ENCODE measurements around the gene LDHAL6B. TPM values are rescaled to one million over a fixed set of nuclear protein-coding genes. Genes with fewer than 3 reads are reported as not detected.

LDHAL6B gene
- total RNA-seq, 1 donor from 2014 or later: not detected

DNA sequence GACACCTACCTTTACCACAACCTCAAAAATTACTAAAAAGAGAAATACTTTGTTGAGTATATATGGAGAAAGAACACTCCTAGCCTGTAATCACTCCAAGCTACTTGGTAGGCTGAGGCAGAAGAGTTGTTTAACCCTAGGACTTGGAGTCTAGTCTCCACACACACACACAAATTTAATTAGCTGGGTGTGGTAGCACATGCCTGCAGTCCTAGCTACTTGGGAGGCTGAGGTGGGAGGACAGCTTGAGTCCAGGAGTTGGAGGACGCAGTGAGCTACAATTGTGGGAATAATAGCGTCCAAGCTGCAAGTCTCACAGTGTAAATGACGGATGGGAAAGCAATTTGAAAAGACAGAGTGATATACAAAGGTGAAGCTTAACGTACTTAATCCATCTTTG is 50.5 kb downstream of the LDHAL6B start:
- no peaks in the 10 kb centered on the region for H3K27me3 Mint-ChIP-seq (ENCODE audit: low read depth)
- TF ChIP-seq, protein P1, sequence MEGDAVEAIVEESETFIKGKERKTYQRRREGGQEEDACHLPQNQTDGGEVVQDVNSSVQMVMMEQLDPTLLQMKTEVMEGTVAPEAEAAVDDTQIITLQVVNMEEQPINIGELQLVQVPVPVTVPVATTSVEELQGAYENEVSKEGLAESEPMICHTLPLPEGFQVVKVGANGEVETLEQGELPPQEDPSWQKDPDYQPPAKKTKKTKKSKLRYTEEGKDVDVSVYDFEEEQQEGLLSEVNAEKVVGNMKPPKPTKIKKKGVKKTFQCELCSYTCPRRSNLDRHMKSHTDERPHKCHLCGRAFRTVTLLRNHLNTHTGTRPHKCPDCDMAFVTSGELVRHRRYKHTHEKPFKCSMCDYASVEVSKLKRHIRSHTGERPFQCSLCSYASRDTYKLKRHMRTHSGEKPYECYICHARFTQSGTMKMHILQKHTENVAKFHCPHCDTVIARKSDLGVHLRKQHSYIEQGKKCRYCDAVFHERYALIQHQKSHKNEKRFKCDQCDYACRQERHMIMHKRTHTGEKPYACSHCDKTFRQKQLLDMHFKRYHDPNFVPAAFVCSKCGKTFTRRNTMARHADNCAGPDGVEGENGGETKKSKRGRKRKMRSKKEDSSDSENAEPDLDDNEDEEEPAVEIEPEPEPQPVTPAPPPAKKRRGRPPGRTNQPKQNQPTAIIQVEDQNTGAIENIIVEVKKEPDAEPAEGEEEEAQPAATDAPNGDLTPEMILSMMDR (IDR thresholded peaks at IDR 0.05): no peak
- no peaks in the 10 kb centered on the region for H3K4me1 Mint-ChIP-seq (ENCODE audit: low read depth)
- H3K27ac Mint-ChIP-seq (ENCODE audit: unreplicated experiment): no peak overlapping the region
- no peak for DNase-seq (ENCODE audit: low spot score)
- no peak overlapping the region for H3K4me3 Mint-ChIP-seq (ENCODE audit: unreplicated experiment)
- peaks cover 22% of the 10 kb centered on the region for H3K36me3 Mint-ChIP-seq (ENCODE audit: low read depth)
- H3K9me3 Mint-ChIP-seq (ENCODE audit: low read depth): no peaks in the 10 kb centered on the region

Small RNAs within 50 kb of the gene (microRNA-seq; reads per million reads assigned to microRNA genes)
- 2.8 reads per million for gene MIR2116 (ENCODE audit: borderline number of aligned reads)

Other genes with a start within 250 kb of the LDHAL6B start
- 25.8 to 31.1 TPM (median 27.1 TPM) in 3 replicates for gene RNF111, start 219.2 kb upstream of the LDHAL6B start, total RNA-seq
- gene CCNB2, start 101.7 kb upstream of the LDHAL6B start, total RNA-seq: 5.3 to 10.4 TPM (median 9.7 TPM) in 3 replicates
- gene MYO1E, start 166.0 kb downstream of the LDHAL6B start, total RNA-seq: 141 to 192 TPM (median 172 TPM) in 3 replicates
- 0.15 to 0.54 TPM in 2 of 3 replicates, not detected in the other for gene FAM81A, start 231.3 kb downstream of the LDHAL6B start, total RNA-seq